NCI-H2227 treated with DMSO at 0.1 percent for 48 hours (cell line): ENCODE results near the gene COPS9.

Experiments
- DNase-seq: peaks from one replicate; lab custom pipeline; 2025; lab: John Stamatoyannopoulos, UW

Gene COPS9

DNA sequence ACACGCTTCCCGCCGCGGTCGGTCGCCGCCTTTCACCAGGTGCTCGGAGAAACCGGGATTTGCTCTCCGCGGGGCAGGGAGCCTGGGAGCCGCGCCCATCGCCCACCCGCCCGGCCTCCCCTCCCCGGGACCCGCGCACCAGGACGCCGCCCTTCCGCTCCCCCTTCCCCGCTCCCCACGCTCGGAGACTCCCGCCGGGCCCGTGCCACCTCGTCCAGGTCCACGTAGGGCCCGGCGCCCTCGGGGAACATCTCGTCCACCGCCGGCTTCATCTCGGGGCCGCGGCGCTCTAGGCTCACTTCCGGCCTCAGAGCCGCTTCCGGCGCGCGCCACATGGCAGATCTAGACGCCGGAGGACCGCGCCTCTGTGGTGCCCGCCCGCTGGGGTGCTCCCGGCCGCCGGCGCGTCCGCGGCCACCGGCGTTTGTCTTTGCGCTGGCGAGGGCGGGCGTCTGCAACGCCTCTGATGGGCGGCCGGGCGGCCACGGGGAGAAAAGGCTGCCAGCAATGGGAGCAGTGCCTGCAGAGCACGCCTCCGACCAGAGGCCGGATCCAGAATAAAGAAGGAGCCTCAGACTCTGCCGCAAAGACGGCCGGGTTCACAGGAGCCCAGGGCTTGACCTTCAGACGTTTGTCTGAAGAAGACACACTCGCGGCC lies at the start of gene COPS9:
Gene COPS9 (minus strand): TSS at position 293 of the 658 bp plus-strand sequence. CDS start 21 bp downstream, at position 272.
- peak; percentile 87 for DNase-seq

DNA sequence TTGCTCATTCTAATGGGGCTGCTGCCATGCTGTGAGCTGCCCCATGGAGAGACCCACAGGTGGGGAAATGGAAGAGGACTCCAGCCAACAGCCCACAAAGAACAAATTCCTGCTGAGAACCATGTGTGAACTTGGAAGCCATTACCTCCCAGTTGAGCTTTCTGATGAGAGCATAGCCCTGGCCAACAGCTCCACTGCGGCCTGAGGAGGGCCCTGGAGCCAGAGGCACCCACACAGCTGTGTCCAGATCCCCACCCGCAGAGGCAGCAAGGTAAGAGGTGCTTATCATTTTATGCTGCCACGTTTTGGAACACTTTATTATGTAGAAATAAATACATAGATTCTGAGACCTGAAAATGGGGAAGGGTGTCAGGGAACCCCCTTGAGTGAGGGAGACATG lies 48.6 kb upstream of the COPS9 start:
- DNase-seq, result no peak

DNA sequence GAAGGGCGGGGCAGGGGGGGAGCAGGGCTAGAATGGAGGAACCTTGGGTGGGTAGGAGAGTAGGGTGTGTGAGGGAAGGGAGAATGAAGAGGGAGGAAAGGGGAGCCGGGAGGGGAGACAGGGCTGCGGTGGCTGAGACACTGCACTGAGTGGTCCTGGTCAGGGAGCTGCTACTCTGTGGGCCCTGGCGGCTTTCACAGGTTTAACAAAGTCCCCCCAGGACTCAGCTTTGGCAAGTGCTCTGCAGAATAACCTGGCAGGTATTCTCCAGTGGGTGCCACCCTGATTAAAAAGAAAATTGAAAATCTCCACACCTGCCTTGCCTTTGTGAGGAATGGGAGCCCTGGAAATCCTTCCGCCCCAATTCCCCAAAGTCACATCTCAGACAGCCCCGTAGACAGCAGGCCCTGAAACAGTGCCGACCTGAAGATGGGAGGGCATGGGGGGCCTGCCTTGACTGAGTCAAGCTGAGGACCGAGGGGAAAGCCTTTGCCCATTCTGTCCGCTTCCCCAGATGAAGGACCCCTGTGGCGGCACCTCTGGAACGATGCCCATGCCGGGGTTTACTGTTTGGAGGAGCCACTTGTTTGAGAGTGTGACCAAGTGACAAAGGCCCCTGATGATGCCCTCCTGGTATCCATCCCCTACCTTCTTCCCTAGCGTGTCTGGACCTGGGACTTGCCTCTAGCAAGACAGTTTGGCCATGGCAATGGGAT lies 47.9 kb upstream of the COPS9 start:
- DNase-seq, result no peak

DNA sequence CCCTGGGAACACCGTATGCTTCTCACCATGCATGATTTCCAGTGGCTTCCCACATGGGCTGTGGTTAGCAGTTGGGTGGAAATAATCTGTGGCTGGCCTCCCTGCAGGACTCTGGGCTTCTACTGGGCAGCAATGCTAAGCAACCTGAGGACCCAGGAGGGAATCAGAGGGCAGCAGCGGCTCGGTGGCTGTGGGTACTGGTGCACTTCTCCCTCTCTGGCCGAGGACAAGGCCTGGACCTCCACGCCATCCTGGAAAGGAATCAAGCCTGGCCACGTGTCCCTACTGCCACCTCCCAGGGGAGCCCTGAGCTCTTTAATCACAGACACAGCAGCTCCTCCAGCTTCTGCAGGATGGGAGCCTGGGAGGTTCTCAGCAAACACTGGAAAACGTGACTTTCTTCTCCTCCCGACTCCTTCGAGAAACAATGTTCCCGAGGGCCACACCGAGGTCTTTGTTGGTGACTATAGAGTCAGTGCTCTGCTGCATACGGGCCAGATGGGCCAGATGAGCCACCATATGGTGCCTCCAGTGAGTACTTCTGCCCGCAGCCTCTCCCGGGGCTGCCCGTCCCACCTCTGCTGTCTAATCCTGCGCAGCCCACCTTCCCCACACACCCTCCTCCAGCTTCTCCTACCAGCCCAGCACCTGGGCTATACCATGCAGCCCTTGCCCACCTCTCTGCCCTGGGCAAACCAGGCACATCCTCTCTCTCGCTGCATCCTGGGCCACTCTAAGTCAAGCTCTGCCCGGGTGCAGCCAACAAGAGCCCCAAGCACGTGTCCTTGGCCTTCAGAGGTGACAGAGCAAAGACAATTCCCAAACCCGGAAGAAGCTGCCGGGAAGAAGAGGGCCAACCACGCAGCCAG lies 47.1 kb upstream of the COPS9 start:
- no peak for DNase-seq

DNA sequence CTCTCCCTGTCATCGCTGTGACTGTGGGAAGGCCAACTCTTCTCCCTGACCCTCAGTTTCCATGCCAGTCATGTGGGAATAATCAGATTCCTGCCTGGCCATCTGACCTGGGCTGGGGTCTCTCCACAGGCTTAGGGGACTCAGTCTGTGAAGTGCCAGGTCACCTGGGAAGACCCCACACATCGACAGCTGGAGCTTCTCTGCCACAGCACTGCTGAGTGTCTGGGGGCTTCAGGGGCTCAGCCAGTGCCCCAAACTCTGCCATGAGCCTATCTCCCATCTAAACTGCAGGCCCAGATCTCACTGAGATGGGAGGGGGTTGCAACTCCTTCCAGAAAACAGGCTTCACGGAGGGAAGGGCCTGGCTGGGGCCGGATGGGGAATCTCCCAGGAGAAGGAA lies 46.4 kb upstream of the COPS9 start:
- DNase-seq, result no peak

DNA sequence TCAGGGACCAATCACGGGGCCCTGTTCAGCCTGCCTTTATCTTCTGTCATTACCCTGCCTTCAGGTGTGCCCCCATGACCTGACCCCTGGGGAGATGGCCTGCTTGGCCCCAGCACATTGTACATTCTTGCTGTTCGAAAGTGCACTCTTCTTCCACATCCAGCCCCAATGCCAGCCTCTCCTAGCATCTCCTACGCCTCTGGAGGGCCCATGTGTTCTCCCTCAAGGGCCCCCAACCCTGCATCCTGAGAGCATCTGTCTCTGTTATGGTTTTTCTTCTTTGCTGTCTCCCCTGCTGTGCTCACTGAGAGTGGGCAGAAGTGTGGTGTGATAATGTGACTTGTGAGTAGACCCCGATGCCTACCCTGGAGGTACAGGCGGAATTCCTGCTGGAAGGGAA lies 45.9 kb upstream of the COPS9 start:
- no peak for DNase-seq

DNA sequence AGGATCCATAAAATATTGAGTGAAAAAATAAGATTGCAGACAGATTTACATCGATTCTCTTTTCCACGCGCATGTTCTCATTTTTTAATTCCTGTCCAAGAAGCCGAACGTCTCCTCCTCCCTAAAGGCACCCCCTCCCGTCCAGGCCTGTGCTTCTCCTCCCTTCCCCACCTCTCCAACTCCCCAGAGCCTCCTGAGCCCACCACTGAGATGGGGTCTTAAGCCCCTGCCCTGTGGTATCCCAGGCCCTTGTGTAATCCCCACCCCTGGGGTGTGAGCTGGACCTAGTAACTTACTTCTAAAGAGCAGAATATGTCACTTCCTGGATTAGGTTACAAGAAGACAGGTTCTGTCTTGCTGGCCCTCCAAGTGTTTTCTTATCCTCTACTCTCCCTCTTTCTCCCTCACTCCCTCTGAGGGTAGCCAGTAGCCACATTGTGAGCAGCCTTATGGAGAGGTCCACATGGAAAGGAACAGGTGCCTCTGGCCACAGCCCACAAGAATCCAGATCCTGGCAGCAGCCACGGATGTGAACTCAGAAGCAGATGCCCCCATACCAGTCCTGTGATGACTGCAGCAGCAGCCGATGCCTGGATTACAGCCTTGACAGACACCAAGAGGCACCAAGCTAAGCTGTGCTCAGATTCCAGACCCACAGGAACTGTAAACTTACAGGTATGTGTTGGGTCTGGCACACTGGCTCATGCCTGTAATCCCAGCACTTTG lies 44.0 kb upstream of the COPS9 start:
- no peak for DNase-seq

DNA sequence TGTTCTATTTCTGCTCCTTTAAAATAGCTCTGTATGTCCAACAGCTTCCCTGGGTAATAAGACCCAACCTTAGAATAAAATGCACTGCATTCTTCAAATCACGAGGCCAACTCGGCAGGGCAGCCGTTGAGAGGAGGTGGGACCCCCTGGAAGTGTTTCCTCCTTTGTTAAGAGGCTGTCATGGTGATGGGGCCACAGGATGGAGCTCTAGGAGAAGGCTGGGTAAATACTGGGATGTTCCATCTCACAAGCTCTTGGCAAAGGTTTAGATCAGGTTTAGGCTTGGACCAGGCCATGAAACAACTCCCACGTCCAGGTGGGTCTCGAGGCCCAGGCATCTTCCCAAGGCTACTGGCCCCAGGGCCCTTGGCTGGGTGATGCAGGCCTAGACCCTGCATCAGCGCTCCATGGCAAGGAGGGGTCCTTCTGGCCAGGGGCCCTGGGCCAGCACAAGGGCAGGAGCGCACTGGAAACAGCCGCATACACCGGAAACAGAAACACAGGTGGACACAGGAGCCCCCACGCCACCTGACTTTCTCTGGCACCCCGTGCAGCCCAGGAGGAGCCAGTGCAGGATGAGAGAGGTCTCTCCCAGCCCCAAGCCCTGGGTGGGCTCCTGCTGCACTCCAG lies 43.2 kb upstream of the COPS9 start:
- no peak for DNase-seq

DNA sequence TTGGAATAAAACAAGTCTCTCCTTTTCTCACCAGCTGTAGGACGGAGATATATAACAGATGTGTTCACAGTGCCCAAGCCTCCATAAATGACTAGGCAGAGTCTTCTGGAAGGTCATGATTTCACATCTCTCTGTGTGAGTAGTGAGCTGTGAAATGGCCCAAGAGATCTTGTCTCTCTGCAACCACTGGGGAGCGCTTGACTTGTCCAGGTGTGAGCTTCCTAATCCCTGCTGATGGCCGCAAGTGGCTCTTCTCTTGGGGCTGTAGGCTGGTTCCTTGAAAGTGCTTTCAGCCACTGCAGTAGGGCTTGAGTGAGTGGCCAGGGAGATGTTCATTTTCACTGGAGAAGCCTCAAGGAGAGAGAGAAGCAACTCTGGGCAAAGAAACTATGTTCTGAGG lies 42.5 kb upstream of the COPS9 start:
- no peak for DNase-seq

DNA sequence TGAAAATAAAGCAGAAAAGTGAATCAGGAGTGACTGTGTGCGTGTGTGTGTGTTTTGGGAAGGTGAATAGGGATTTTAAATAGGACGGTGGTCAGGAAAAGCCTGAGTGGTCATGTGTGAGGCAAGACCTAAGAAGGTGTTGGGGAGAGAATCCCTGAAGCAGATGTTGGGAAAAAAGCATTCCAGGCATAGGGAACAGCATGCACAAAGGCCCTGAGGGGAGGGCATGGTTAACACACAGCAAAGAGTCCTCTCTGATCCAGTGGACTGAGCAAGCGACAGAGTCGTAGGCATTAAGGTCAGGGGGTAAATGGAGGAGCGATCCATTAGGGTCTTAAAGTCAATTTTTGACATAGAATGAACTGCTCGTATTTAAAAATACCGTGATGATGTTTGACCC lies 38.4 kb upstream of the COPS9 start:
- no peak for DNase-seq

DNA sequence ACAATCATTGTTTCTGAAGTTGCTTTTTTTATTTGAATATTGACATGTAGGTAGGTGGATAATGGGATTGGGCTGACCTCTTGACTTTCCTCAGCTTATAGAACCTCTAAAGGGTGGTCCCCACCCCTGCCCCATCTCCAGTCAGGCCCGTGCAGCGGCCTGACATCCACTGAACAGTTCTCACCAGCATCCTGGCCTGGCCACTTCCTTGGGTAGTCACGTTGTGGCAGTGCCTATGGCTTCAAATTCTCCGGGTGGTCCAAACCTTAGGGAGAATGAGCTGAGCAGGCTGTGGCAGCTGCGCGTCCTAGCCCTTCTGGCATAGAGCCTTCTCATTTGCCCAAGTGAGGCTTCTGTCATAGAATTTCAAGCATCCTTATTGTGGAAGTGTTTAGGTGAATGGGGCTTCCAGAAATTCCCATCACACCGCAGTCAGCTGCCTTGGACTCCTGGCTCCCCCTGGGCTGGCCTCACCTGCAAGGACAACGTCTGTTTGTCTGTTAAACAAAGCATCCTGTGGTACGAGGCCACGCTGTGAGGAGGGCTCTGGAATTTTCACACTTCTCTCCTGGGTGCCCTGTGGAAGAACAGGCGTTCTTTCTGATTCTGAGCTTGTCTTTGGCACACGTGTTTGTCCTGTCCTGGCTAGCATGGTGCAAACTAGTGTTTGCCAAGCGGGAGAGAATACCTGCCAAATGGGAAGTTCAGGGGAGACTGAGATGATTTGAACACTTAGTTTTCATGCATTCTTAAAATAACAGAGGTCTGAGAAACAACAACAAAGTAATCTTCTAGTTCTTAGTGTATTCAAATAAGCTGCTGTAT lies 36.2 kb upstream of the COPS9 start:
- DNase-seq, result no peak

DNA sequence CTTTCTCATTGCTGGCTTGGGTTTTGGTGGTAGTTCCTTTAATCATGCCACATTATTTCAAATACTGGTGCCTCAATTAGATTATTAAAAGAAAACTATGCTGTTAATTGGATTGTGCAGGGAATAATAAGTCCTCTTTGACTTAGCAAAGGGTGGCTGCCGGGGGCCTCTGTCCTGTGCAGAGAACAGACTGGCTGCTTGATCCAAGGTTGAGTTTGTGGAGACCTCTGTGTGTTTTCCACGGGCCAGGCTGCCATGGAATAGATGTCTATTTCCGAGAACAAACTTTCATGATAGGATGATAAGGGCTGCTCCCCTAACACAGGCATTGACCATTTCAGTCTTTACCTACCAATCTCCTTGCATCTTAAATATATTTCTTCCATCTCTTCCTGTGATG lies 34.8 kb upstream of the COPS9 start:
- DNase-seq, result no peak

DNA sequence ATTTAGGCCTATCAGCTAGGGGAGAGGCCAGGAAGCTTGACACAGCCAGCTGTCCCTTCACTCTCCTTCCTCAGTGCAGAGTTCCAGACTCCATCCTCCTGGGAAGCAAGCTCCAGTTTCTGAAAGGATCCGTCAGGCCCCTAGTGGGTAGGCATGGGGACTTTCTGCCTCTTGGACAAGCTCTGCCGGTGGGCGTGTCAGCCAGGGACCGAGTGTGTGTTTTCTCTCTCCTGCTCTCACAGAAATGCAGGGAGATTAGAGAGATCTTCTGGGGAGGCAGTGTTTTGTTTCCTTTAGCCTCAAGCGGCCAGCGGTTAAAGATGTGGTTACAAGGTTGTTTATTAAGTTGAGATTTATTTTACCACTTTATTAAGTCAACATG lies 34.2 kb upstream of the COPS9 start:
- no peak for DNase-seq

DNA sequence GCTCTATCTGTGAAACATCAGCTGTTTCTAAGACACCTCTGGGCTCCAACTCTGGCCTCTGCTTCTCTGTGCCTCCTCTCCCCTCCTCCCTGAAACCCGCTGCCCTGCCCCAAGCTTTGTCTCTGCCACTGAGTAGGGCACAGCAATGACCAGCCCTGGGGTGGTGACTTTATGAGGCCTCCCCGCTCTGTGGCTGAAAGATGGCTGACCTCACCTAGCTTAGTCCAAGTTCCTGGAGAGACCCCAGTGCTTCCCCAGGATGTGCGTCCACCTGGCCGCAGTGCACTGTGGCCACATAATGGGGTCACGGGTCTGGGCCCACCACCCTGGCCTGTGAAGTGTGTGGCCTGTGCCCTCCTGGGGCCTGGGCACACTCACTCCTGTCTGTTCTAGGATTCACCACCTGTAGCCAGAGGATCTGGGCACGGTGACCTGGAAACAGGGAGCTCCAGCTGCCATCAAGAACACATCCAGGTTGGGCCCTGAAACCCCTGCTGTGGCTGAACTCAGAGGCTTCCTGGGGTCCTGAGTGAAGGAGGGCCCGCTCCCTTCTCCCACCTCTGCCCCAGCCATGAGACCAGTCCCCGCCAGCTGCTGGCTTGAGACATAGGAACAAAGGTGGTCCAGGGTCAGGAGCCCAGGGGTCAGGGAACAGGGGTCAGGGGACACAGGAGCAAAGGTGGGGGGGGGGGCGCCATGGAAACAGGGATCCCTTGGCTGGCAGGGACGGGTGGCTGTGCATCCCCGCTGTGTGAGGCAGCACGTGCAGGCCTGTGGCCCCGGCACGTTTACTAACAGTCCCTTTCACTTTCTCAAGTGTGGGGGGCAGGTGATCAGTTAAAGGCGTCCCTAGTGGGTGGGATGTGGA lies 33.6 kb upstream of the COPS9 start:
- DNase-seq, result no peak

DNA sequence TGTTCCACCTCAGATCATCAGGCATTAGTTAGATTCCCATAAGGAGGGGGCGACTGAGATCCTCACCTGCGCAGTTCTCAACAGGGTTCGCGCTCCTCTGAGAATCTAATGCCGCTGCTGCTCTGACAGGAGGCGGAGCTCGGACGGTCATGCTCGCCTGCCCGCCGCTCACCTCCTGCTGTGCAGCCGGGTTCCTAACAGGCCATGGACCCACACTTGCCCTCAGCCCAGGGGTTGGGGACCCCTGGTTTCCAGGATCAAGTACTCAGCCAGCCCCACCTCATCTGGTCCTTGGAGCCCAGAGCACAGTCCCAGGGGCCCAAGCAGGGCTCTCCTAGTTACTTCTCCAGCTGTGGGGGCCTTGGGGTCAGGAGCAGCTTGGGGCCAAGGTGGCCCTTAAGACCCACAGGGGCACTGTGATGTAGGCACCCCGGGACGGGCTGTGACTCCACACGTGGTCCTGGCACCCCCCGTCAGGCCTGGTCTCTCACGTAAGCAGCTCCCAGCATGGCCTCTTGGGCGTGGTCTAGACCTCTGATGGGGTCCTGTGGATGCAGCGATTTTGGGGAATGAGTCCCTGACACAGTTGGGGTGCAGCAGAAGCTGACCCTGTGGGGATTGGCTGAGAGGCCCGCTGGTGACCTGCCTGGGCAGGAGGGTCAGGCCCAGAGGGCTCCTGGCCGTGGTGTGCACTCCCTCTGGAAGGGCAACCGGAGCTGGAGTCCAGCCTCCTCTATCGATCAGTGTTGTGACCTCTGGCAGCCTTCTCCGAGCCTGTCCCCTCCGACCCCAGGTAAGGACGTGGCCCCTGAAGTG lies 32.6 kb upstream of the COPS9 start:
- DNase-seq, result no peak

DNA sequence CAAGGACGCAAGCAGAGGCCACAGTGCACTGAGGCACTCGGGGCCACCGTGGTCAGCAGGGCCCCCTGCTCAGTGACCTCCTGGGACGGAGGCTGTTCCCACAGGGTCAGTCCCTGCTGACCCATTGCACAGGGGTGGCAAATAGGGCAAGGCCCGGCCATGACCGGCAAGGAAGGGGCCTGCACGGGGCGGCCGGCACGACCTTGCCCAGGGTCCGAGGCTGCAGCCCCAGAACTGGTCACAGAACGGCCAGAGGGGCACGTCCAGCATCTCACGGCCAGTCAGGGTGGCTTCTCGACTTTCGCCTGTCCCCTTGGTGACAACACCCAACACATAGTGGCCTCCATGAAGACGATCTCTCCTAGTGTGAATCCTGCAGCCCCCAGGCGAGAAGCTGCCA lies 31.9 kb upstream of the COPS9 start:
- no peak for DNase-seq

DNA sequence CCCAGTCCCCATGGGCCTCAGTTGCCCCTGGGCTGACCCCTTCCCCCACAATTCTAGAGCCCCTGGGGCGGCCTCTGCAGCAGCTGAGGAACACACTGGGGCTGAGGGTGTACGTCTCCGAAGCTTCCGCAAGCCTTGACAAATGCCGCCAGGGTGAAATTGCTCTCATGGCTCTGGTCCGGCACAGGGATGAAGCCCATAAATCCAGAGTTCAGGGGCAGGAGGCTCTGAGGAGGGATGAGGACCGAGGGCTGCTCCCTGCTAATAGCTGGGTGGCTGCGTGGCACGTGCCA lies 31.4 kb upstream of the COPS9 start:
- no peak for DNase-seq

DNA sequence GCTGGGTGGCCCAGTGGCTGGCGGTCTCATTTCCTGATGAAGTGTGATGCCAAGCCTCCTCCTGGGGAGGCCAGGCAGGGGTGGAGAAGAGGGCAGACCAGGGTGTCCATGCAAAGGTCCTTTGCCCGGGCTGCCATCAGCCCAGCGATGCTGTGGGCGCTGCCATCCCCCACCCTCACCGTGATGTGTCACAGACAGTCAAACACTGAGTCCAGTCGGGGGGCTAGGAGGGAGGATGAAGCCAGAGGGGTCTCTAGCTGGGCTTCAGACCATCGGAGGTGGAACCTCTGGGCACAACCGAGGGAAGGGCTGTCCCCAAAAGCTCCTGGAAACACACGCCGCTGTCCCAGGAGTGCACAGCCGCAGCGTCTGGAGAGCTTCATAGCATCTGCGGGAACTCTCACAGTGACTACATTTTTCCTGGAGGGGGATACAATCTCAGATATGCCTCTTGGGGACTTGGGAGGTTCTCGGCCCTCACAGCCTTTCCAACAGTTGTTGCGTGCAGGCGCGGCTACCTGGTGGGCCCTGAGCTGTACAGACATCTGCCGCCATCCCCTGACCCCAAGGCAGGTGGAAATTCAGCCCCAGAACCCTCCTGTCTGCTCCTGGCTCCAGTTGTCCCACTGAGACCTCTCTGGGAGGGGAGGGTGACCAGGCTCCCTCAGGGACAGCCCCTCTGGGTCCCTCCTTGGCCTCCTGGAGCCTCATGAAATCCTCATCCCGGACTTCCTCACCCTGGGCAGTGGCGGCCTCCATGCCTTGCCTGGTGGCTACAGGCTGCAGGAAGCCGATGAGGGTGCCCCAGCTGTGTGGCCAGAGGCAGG lies 30.9 kb upstream of the COPS9 start:
- DNase-seq, result no peak
